Measurements from ENCODE around the gene UBE2H.

UBE2H gene

DNA sequence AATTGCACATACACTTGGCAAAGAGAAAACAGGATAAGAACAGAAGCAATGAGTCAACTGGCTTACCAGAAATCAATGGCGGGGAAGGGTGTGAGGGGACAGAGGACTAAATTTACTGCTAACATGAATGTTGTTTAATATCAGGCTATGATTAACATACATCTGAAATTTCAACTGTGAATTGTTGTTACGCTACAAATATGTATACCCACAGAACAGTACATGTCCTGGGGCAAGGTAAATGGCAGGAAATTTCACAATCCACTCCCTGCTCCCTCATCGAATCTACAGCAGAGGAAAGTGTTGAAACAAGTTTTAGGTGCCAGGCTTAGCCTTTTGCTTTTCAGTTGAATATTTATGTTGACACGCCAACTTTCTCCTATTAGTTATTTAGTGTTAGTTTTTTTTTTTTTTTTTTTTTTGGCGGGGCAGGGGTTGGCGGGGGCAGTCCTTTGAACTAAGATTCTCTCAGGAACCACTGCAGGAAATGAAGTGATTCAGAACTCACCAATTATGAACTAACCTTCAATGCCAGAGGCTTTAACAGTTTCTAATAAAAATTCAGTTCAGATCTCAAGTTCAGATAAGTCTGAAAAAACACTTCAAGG, 99.0 kb downstream of the UBE2H start:
- peaks cover 25% of the 10 kb centered on the region for H3K4me1 ChIP-seq
- DNase-seq, result peak; percentile 30
- no peaks in the 10 kb centered on the region for H3K27me3 ChIP-seq
- TF ChIP-seq, protein P1, sequence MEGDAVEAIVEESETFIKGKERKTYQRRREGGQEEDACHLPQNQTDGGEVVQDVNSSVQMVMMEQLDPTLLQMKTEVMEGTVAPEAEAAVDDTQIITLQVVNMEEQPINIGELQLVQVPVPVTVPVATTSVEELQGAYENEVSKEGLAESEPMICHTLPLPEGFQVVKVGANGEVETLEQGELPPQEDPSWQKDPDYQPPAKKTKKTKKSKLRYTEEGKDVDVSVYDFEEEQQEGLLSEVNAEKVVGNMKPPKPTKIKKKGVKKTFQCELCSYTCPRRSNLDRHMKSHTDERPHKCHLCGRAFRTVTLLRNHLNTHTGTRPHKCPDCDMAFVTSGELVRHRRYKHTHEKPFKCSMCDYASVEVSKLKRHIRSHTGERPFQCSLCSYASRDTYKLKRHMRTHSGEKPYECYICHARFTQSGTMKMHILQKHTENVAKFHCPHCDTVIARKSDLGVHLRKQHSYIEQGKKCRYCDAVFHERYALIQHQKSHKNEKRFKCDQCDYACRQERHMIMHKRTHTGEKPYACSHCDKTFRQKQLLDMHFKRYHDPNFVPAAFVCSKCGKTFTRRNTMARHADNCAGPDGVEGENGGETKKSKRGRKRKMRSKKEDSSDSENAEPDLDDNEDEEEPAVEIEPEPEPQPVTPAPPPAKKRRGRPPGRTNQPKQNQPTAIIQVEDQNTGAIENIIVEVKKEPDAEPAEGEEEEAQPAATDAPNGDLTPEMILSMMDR (IDR thresholded peaks at IDR 0.05; ENCODE audit: low read depth, low read length), result no peak
- no peaks in the 10 kb centered on the region for H3K9me3 ChIP-seq
- H3K4me3 ChIP-seq (ENCODE audit: low read depth, low read length), result peak overlapping the region; percentile 7
- H3K36me3 ChIP-seq, result no peaks in the 10 kb centered on the region

DNA sequence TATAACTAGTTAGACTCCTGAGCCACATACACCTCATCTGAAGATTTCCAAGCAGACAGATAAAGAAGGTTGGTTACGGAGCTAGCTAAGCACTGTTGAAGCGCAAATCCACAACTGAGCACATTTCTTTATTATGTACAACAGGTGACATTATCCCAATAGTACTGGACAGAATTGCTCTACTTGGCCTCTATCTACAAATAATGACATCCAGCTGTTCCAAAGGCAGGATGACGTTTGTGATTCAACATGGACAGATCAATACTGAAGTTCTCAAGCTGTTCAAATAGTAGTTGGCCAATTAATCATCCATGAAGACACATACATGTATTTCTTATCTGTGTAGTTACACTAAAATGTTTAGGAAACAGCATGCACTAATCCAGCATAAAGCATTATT, 101.0 kb downstream of the UBE2H start:
- Histone ChIP-seq H3K4me1 (peaks cover 18% of the 10 kb centered on the region), H3K9me3 (no peaks in the 10 kb centered on the region), H3K4me3 (ENCODE audit: low read depth, low read length) (no peak overlapping the region), H3K36me3 (no peaks in the 10 kb centered on the region), H3K27me3 (no peaks in the 10 kb centered on the region)
- TF ChIP-seq, protein P1 (IDR thresholded peaks at IDR 0.05; ENCODE audit: low read depth, low read length), result no peak
- no peak for DNase-seq

DNA sequence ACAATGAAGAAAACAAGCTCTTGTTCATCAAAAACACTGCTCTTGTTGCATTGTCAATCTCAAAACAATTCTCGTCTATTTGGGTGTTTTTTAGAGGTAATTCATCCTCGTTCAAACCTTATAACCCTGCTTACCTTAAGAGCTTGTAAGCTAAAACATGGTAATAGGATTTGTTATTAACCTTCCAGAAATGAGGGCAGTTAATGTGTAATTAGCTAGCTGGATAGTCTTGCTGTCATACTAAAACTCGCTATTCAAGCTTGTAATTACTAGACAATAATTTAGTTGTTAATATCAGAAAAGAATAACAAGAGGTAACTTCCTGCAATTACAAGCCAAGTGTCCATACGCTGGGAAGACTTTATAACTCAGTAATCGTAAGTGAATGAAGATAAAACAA, 101.6 kb downstream of the UBE2H start:
- no peak for DNase-seq
- no peaks in the 10 kb centered on the region for H3K9me3 ChIP-seq
- H3K4me3 ChIP-seq (ENCODE audit: low read depth, low read length), result no peak overlapping the region
- TF ChIP-seq, protein P1 (IDR thresholded peaks at IDR 0.05; ENCODE audit: low read depth, low read length), result no peak
- H3K27me3 ChIP-seq, result no peaks in the 10 kb centered on the region
- peaks cover 15% of the 10 kb centered on the region for H3K4me1 ChIP-seq
- no peaks in the 10 kb centered on the region for H3K36me3 ChIP-seq

DNA sequence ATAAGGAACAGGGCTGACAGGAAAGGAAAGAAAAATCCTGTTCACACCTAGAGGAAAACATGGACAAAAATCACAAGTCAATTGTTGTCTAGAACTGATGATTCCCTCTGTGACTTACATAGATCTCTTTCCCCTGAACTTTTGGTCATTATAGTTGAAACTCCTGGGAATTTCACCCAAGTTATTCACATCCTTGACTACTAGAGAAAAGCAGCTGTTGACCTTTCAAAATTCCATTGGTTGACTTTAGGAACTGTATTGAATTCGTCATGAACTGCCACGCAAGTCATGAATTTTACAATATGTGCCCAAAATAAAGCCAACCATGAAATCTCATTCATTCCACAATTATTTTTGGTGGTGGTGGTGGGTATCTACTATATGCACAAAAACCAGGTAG, 104.3 kb downstream of the UBE2H start:
- no peaks in the 10 kb centered on the region for H3K27me3 ChIP-seq
- peaks cover 12% of the 10 kb centered on the region for H3K4me1 ChIP-seq
- DNase-seq, result no peak
- H3K4me3 ChIP-seq (ENCODE audit: low read depth, low read length), result no peak overlapping the region
- no peaks in the 10 kb centered on the region for H3K9me3 ChIP-seq
- no peaks in the 10 kb centered on the region for H3K36me3 ChIP-seq
- TF ChIP-seq, protein P1 (IDR thresholded peaks at IDR 0.05; ENCODE audit: low read depth, low read length), result no peak

DNA sequence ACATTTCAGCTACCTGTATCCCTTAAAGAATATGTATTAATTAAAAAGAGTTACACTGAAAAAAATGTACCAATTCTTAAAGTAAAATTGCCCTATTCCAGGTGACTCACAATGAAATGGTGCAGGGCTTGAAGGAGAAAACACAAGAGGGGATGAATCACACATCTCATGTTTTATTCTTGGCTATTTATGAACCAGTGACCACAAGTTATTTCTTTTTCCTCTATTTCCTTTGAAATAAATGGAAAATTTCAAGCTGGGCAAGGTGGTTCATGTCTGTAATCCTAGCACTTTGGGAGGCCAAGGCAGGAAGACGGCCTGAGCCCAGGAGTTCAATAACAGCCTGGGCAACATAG, 106.8 kb downstream of the UBE2H start:
- H3K4me3 ChIP-seq (ENCODE audit: low read depth, low read length), result no peak overlapping the region
- H3K36me3 ChIP-seq, result no peaks in the 10 kb centered on the region

More for the DNA sequence above, 106.8 kb downstream of the UBE2H start:
- Histone ChIP-seq H3K27me3 (no peaks in the 10 kb centered on the region), H3K9me3 (no peaks in the 10 kb centered on the region), H3K4me1 (peaks cover 4% of the 10 kb centered on the region; the same call in 1 of the 2 replicates)
- TF ChIP-seq, protein P1 (IDR thresholded peaks at IDR 0.05; ENCODE audit: low read depth, low read length), result no peak
- no peak for DNase-seq

Data from BE2C (cell line).